CD8-positive, alpha-beta memory T cell (primary cell): ENCODE data around the gene ESYT2. TPM values are rescaled to one million over a fixed set of nuclear protein-coding genes. Genes with fewer than 3 reads are reported as not detected.

Experiments used
- CTCF ChIA-PET: fragments of 350-600 bp; sonication (Branson Sonifier 250); formaldehyde crosslinking; loops from one replicate; lab custom pipeline; 2021; ENCODE audit warnings: antibody characterized with exemption; lab: Charles Lee
- POLR2A ChIA-PET: fragments of 350-600 bp; sonication (Branson Sonifier 250); formaldehyde crosslinking; loops from one replicate; lab custom pipeline; 2021; ENCODE audit warnings: antibody characterized with exemption; lab: Charles Lee
- DNase-seq, 5 donors: peaks; one replicate each; pipeline versions ENCODE4 v3.0.0 to v3.0.0-alpha.2; 2020 to 2022; ENCODE audit warnings: mixed read lengths in 1 of 5
- H3K27ac ChIP-seq: one replicate; pipeline ENCODE4 v1.7.0; 2013; ENCODE audit warnings: low read depth, mild to moderate bottlenecking, low read length, moderate library complexity
- H3K27me3 ChIP-seq: 2 replicates; pipeline ENCODE4 v1.7.0; 2013; ENCODE audit warnings: low read length, mild to moderate bottlenecking; ENCODE audit not compliant: insufficient read depth, poor library complexity, severe bottlenecking
- H3K36me3 ChIP-seq: 2 replicates; pipeline ENCODE4 v1.7.0; 2013; ENCODE audit warnings: mild to moderate bottlenecking, low read length, moderate library complexity; ENCODE audit not compliant: insufficient read depth
- H3K4me1 ChIP-seq: 2 replicates; pipeline ENCODE4 v1.7.0; 2013; ENCODE audit warnings: mild to moderate bottlenecking, low read length, moderate library complexity; ENCODE audit not compliant: insufficient read depth
- H3K4me3 ChIP-seq: 2 replicates; pipeline ENCODE4 v1.7.0; 2013; ENCODE audit warnings: mild to moderate bottlenecking, low read length
- H3K9me3 ChIP-seq: 2 replicates; pipeline ENCODE4 v1.7.0; 2013; ENCODE audit warnings: mild to moderate bottlenecking, low read length
- H3K27ac Mint-ChIP-seq, 8 donors: one replicate each; pipeline ENCODE4 v1.8.0; 2020 to 2021; ENCODE audit warnings: mixed read lengths in 8 of 8, mild to moderate bottlenecking in 6 of 8, inconsistent platforms in 3 of 8, moderate library complexity in 3 of 8
- H3K27me3 Mint-ChIP-seq, 2 donors: one replicate each; pipeline ENCODE4 v1.8.0; 2020 to 2021; ENCODE audit warnings: mixed read lengths in 2 of 2, mild to moderate bottlenecking in 1 of 2, moderate library complexity in 1 of 2
- H3K36me3 Mint-ChIP-seq, 3 donors: one replicate each; pipeline ENCODE4 v1.8.0; 2020 to 2021; ENCODE audit warnings: mixed read lengths in 3 of 3, inconsistent platforms in 1 of 3, mild to moderate bottlenecking in 1 of 3
- H3K4me1 Mint-ChIP-seq, 3 donors: one replicate each; pipeline ENCODE4 v1.8.0; 2020 to 2021; ENCODE audit warnings: mixed read lengths in 3 of 3, inconsistent platforms in 1 of 3, mild to moderate bottlenecking in 1 of 3
- H3K4me3 Mint-ChIP-seq, 7 donors: one replicate each; pipeline ENCODE4 v1.8.0; 2020 to 2021; ENCODE audit warnings: mixed read lengths in 7 of 7, mild to moderate bottlenecking in 6 of 7, moderate library complexity in 4 of 7, inconsistent platforms in 2 of 7
- H3K9me3 Mint-ChIP-seq, 5 donors: one replicate each; pipeline ENCODE4 v1.8.0; 2020 to 2022; ENCODE audit warnings: mixed read lengths in 5 of 5, mild to moderate bottlenecking in 3 of 5, moderate library complexity in 2 of 5, inconsistent platforms in 1 of 5
- polyA plus RNA-seq: library from polyadenylated mRNA; unstranded; fragments of 300-500 nt; fragmentation: Illumina TruSeq; gene quantifications from one replicate; pipeline ENCODE4 v1.2.3, GENCODE V29; 2021
- total RNA-seq, 2 experiments: library from RNA; stranded (reverse); gene quantifications; one replicate each; pipeline ENCODE4 v1.2.3, GENCODE V29; 2021

Gene ESYT2
- total and polyA plus RNA-seq, 3 experiments from 2014 or later, result 55.6 to 99.4 (median 56.1) TPM

- H3K4me3 Mint-ChIP-seq, result peak overlapping the region; percentile 85 to 98 (median 92)
- peaks cover 37 to 51% (median 49%) of the 10 kb centered on the region in 3 donors for H3K4me1 Mint-ChIP-seq
- Histone ChIP-seq H3K9me3 (no peaks in the 10 kb centered on the region), H3K36me3 (no peaks in the 10 kb centered on the region), H3K4me3 (peak overlapping the region; percentile 73), H3K27ac (peak overlapping the region; percentile 93), H3K4me1 (peaks cover 34% of the 10 kb centered on the region), H3K27me3 (no peaks in the 10 kb centered on the region)
- ChIA-PET CTCF (interaction anchor here (0.6 to 2.0 kb wide), 10 partner anchors 9 to 149 kb away, joined by 3 to 8 read pairs (median 3); partner anchors contain the start of gene DYNC2I1), POLR2A (interaction anchor here (0.6 to 1.7 kb wide), 14 partner anchors 9 to 124 kb away, joined by 3 to 10 read pairs (median 4); partner anchors contain the start of genes DYNC2I1 and NCAPG2)
- H3K27me3 Mint-ChIP-seq, result peaks cover 0 to 3% of the 10 kb centered on the region in 2 donors
- H3K9me3 Mint-ChIP-seq, result no peaks in the 10 kb centered on the region
- peaks cover 3 to 22% (median 4%) of the 10 kb centered on the region in 3 donors for H3K36me3 Mint-ChIP-seq
- H3K27ac Mint-ChIP-seq, result peak overlapping the region; percentile 91 to 99 (median 94)
- DNase-seq, result peak in 3 of 5 donors; percentile 17 to 53 (median 47)
Measured at GRCh38 chr7:158828133-158829020, 932 bp downstream of the ESYT2 start.

DNA sequence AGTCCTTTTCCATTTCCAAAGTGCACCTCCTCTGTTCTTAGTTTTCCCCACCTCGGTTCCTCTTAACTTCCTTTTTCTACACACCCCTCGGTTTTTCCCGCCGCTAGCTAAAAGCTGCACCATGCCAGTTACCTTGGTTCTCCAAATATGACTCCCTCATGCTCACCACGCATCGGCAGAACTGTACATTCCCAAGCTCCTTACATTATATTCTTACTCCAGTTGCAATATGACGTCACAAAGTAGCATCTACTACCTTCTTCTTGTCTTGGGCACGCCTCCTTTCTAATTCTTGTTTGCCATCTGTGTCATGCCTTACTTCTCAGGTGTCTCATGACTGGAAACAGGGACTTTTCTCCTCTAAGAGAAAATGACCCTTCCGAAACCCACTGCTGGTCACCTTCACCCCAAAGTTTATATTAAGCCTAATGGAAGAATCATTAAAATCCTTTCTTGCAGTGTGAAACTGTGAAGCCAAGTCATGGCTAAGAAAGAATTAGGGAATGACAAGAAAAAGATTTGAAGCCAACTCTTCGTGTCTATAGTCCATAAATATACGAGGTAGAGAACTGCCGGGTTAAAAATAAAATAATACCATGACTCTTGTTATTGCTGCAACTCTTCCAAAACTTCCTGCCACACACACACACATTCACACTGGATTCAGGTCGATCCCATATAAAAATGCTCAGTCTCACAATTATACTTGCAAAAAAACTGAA lies 1.7 kb downstream of the ESYT2 start:
- Histone ChIP-seq H3K4me3 (peak overlapping the region; percentile 73), H3K36me3 (no peaks in the 10 kb centered on the region), H3K27ac (peak overlapping the region; percentile 93), H3K9me3 (no peaks in the 10 kb centered on the region), H3K4me1 (peaks cover 39% of the 10 kb centered on the region), H3K27me3 (no peaks in the 10 kb centered on the region)
- POLR2A ChIA-PET, result interaction anchor here (0.6 to 1.7 kb wide), 6 partner anchors 13 to 203 kb away, joined by 3 to 4 read pairs (median 4); partner anchors contain the start of gene DYNC2I1
- Mint-ChIP-seq H3K9me3 (no peaks in the 10 kb centered on the region), H3K27me3 (peaks cover 0 to 3% of the 10 kb centered on the region in 2 donors), H3K27ac (peak overlapping the region; percentile 83 to 99 (median 93)), H3K4me1 (peaks cover 41 to 55% (median 52%) of the 10 kb centered on the region in 3 donors), H3K36me3 (peaks cover 3 to 22% (median 4%) of the 10 kb centered on the region in 3 donors), H3K4me3 (peak overlapping the region; percentile 85 to 98 (median 92))
- DNase-seq, result peak in 2 of 5 donors; percentile 42 to 48
- CTCF ChIA-PET, result interaction anchor here (1.0 to 1.4 kb wide), 2 partner anchors 16 to 150 kb away, joined by 3 read pairs; no protein-coding TSS in a partner anchor

GRCh38 chr7:158825628-158826289 lies 3.5 kb downstream of the ESYT2 start:
- DNase-seq, result no peak
- peaks cover 54 to 70% (median 65%) of the 10 kb centered on the region in 3 donors for H3K4me1 Mint-ChIP-seq
- CTCF ChIA-PET, result no interaction called here
- H3K4me1 ChIP-seq, result peaks cover 55% of the 10 kb centered on the region
- H3K4me3 ChIP-seq, result no peak overlapping the region
- no peaks in the 10 kb centered on the region for H3K36me3 ChIP-seq
- no peaks in the 10 kb centered on the region for H3K9me3 Mint-ChIP-seq
- no peaks in the 10 kb centered on the region for H3K27me3 ChIP-seq
- peak overlapping the region; percentile 27 to 66 (median 54) for H3K4me3 Mint-ChIP-seq
- H3K27ac ChIP-seq, result no peak overlapping the region
- peaks cover 0 to 7% of the 10 kb centered on the region in 2 donors for H3K27me3 Mint-ChIP-seq
- peaks cover 3 to 22% (median 4%) of the 10 kb centered on the region in 3 donors for H3K36me3 Mint-ChIP-seq
- H3K27ac Mint-ChIP-seq, result peak overlapping the region in 6 of 8 donors; percentile 21 to 83 (median 62)
- POLR2A ChIA-PET, result interaction anchor here (1.6 kb wide), 1 partner anchor 16 kb away, joined by 3 read pairs; no protein-coding TSS in a partner anchor
- H3K9me3 ChIP-seq, result no peaks in the 10 kb centered on the region

DNA sequence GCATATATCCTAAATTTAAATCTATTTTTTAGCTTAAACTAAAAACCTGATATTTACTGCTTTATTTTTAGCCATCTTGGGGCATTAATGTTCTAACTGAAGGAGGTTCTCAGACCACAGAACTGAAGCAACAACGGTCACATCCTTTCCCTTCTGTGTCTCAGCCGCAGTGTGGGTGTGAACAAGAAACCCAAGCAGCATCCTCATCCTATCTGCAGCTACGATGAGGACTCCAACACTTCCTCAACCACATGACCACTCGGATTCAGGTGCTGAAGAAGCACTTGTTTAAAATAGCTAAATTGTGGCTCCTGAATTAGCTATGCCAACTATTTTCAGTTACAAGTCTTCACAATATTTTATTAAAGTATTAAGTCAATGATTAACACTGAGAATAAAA lies 5.3 kb downstream of the ESYT2 start:
- H3K4me1 ChIP-seq, result peaks cover 66% of the 10 kb centered on the region
- Mint-ChIP-seq H3K36me3 (peaks cover 3 to 17% (median 4%) of the 10 kb centered on the region in 3 donors), H3K4me3 (peak overlapping the region; percentile 31 to 86 (median 67)), H3K27me3 (peaks cover 0 to 5% of the 10 kb centered on the region in 2 donors), H3K9me3 (no peaks in the 10 kb centered on the region), H3K4me1 (peaks cover 65 to 79% (median 76%) of the 10 kb centered on the region in 3 donors), H3K27ac (peak overlapping the region; percentile 54 to 91 (median 82))
- ChIA-PET POLR2A (interaction anchor here (1.0 to 2.7 kb wide), 4 partner anchors 9 to 39 kb away, joined by 3 to 13 read pairs (median 4); no protein-coding TSS in a partner anchor), CTCF (interaction anchor here (0.9 to 2.2 kb wide), 5 partner anchors 9 to 153 kb away, joined by 3 to 9 read pairs (median 3); no protein-coding TSS in a partner anchor)
- peak; percentile 52 to 86 (median 73) for DNase-seq
- H3K9me3 ChIP-seq, result no peaks in the 10 kb centered on the region
- no peaks in the 10 kb centered on the region for H3K36me3 ChIP-seq
- H3K27me3 ChIP-seq, result no peaks in the 10 kb centered on the region
- H3K4me3 ChIP-seq, result no peak overlapping the region
- no peak overlapping the region for H3K27ac ChIP-seq

DNA sequence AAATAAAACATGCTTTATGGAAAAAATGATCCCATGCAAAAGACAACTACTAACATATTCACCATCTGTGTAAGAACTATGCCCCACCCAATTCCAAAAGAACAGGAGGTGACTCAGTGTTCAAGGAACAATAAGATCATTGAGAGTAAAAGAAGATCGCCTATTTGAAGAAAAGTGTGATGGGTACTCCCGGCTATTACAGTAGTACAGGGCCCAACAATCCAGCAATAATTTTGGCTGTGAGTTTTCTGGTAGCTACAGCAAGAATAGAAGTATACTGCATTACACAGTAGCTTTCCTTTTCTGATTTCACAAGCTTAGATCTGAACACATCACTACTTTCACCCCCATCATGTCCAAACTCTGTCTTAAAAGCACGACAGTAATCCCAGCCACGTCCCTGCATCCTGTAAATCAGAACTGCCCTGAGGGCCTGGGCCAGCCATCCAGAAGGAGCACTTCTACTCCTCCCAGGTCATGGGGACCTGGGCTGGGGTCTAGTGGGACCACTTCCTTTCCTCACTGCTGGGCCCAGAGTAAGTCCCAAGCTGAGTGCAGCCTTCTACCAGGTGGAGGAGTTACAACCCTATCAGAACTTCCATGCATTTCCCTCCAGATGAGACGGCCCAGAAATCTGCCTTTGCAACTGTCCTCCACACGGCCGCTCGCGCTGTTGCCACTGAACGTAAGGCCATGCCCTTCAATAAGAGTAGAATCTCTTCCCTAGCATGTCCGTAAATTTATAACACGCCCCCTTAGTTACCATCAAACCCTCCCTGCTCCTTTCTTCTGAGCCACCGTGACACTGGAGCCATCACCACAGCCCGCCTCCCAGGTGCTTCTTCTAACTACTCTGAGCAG lies 7.9 kb downstream of the ESYT2 start:
- Mint-ChIP-seq H3K27ac (peak overlapping the region; percentile 67 to 96 (median 90)), H3K27me3 (peaks cover 0 to 4% of the 10 kb centered on the region in 2 donors), H3K4me1 (peaks cover 81 to 92% (median 90%) of the 10 kb centered on the region in 3 donors), H3K9me3 (no peaks in the 10 kb centered on the region), H3K4me3 (peak overlapping the region; percentile 41 to 83 (median 67)), H3K36me3 (peaks cover 0 to 5% (median 1%) of the 10 kb centered on the region in 3 donors)
- H3K27me3 ChIP-seq, result no peaks in the 10 kb centered on the region
- peaks cover 81% of the 10 kb centered on the region for H3K4me1 ChIP-seq
- ChIA-PET POLR2A (interaction anchor here (0.6 kb wide), 1 partner anchor 32 kb away, joined by 7 read pairs; no protein-coding TSS in a partner anchor), CTCF (no interaction called here)
- peak overlapping the region; percentile 11 for H3K4me3 ChIP-seq
- no peaks in the 10 kb centered on the region for H3K36me3 ChIP-seq
- peak in 1 of 5 donors; percentile 38 for DNase-seq
- H3K27ac ChIP-seq, result no peak overlapping the region
- no peaks in the 10 kb centered on the region for H3K9me3 ChIP-seq

DNA sequence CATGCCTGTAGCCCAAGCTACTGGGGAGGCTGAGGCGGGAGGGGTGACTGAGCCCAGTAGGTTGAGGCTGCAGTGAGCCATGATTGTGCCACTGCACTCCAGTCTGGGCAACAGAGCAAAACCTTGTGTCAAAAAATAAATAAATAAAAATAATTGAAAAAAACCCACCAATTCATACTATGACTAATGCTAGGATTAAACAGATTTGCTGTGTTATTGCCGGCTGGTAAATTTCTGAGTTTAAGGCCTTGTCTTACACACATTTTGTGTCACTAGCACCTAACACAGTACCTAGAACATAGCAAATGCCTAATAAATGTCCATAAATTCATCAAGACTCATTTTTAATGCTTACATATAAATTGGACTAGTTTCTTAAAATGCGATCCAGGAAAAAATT lies 8.7 kb downstream of the ESYT2 start:
- no peak overlapping the region for H3K27ac ChIP-seq
- H3K9me3 ChIP-seq, result no peaks in the 10 kb centered on the region
- no peak for DNase-seq
- peaks cover 88% of the 10 kb centered on the region for H3K4me1 ChIP-seq
- peaks cover 0 to 5% (median 0%) of the 10 kb centered on the region in 3 donors for H3K36me3 Mint-ChIP-seq
- peaks cover 0 to 2% (median 0%) of the 10 kb centered on the region in 5 donors for H3K9me3 Mint-ChIP-seq
- POLR2A ChIA-PET, result interaction anchor here (0.6 to 2.1 kb wide), 2 partner anchors 9 to 33 kb away, joined by 7 to 10 read pairs; partner anchors contain the start of gene ESYT2
- CTCF ChIA-PET, result interaction anchor here (1.8 kb wide), 1 partner anchor 11 kb away, joined by 4 read pairs; no protein-coding TSS in a partner anchor
- peak overlapping the region in 2 of 7 donors; percentile 65 to 83 for H3K4me3 Mint-ChIP-seq
- peaks cover 85 to 93% (median 90%) of the 10 kb centered on the region in 3 donors for H3K4me1 Mint-ChIP-seq
- H3K27ac Mint-ChIP-seq, result peak overlapping the region; percentile 23 to 97 (median 82)
- H3K4me3 ChIP-seq, result no peak overlapping the region
- no peaks in the 10 kb centered on the region for H3K36me3 ChIP-seq
- peaks cover 0 to 4% of the 10 kb centered on the region in 2 donors for H3K27me3 Mint-ChIP-seq
- H3K27me3 ChIP-seq, result no peaks in the 10 kb centered on the region
